Body of pancreas (tissue), 4 donors: ENCODE results near the gene AK4. TPM values are rescaled to one million over a fixed set of nuclear protein-coding genes. Genes with fewer than 3 reads are reported as not detected.
"Not testable (repeated sequence)": the region's sequence is repeated elsewhere in the genome, so short reads cannot be mapped to it uniquely, and the experiment has no call there.

ENCODE experiments used
- ATAC-seq: fragments of 150-250 bp; one replicate; pipeline ENCODE4 v1.9.1; 2016
- DNase-seq, 4 donors: peaks; one replicate each; pipeline ENCODE4 v3.0.0-alpha.2; 2019
- H3K27ac ChIP-seq, 4 donors: fragments of 200-600 bp; sonication (generic); 1 replicate in 3 of 4; 2 replicates in 1 of 4; pipeline versions ENCODE4 v1.5.1 to v1.6.1; 2016 to 2019; ENCODE audit warnings: mild to moderate bottlenecking in 1 of 4, mixed read lengths in 1 of 4, moderate library complexity in 1 of 4
- H3K27me3 ChIP-seq, 2 donors: fragments of 200-600 bp; sonication (generic); one replicate each; pipeline ENCODE4 v1.6.0; 2016; ENCODE audit warnings: mild to moderate bottlenecking in 1 of 2
- H3K36me3 ChIP-seq, 2 donors: fragments of 200-600 bp; sonication (generic); replicated peaks in 1 of 2; 2 replicates each; pipeline ENCODE4 v1.5.1; 2016; ENCODE audit warnings: low read depth in 2 of 2; ENCODE audit not compliant: insufficient read depth in 1 of 2
- H3K4me1 ChIP-seq: fragments of 200-600 bp; sonication (generic); one replicate; pipeline ENCODE4 v1.6.0; 2016
- H3K4me3 ChIP-seq, 2 donors: fragments of 200-600 bp; sonication (generic); 1 replicate in 1 of 2; 2 replicates in 1 of 2; pipeline ENCODE4 v1.5.1; 2016 to 2019
- H3K9me3 ChIP-seq, 3 donors: fragments of 200-600 bp; sonication (generic); 1 replicate in 2 of 3; 2 replicates in 1 of 3; pipeline ENCODE4 v1.5.1; 2016
- POLR2A ChIP-seq, 3 donors: fragments of 450-650 bp; IDR thresholded peaks; one replicate each; pipeline ENCODE4 v1.6.1; 2016; ENCODE audit warnings: antibody characterized with exemption in 3 of 3, mild to moderate bottlenecking in 2 of 3
- WGBS, 2 donors: methylation state at CpG; one replicate each; pipeline ENCODE4 v1.1.5; 2017; 5-methylcytosine and 5-hydroxymethylcytosine counted together
- intact Hi-C: fragments of 100-400 bp; cut with DNase I; formaldehyde crosslinking; loops from one replicate; pipeline ENCODE4 v1.15.1; 2023
- total RNA-seq, 2 donors: library from RNA; depleted of rRNA; stranded (reverse); fragments of >200 nt; gene quantifications; one replicate each; pipeline ENCODE4 v1.1.0, GENCODE V29; 2016
- TF ChIP-seq, protein P1 (sequence below), 7 experiments: fragments of 450-650 bp in 4 of 7; fragments of 200-600 bp in 3 of 7; sonication (generic) in 3 of 7; IDR thresholded peaks; one replicate each; pipeline ENCODE4 v1.5.1; 2016 to 2019; ENCODE audit warnings: antibody characterized with exemption in 7 of 7

The AK4 gene
- total RNA-seq, 2 donors from 2014 or later: 8.8 to 20.4 TPM

DNA sequence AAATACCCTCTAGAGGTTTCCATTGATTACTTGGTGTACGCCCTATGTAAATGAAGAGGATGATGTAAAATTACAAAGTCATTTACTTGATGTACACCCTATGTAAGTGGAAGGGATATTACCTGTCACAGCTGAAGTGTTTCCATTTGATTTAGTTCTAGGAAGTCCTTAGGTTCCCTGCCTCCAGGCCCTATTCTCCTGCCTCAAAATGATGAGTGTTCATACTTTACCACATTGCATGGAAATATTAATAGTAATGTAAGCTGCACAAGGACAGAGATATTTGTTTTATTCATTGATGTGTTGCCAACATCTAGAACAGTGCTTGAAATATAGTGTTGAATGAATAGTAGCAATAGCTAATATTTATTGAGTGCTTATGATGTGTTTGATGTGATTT lies 9.5 kb upstream of the AK4 start:
- Histone ChIP-seq H3K4me3 (no peak overlapping the region), H3K4me1 (no peaks in the 10 kb centered on the region), H3K9me3 (no peaks in the 10 kb centered on the region), H3K27ac (no peak overlapping the region), H3K36me3 (no peaks in the 10 kb centered on the region), H3K27me3 (no peaks in the 10 kb centered on the region)
- WGBS, 2 donors: 94 to 100% methylated on average over 1 of the region's 1 CpG
- ATAC-seq: no peak
- intact Hi-C loops: no loop called here
- DNase-seq: no peak
- TF ChIP-seq, protein P1, sequence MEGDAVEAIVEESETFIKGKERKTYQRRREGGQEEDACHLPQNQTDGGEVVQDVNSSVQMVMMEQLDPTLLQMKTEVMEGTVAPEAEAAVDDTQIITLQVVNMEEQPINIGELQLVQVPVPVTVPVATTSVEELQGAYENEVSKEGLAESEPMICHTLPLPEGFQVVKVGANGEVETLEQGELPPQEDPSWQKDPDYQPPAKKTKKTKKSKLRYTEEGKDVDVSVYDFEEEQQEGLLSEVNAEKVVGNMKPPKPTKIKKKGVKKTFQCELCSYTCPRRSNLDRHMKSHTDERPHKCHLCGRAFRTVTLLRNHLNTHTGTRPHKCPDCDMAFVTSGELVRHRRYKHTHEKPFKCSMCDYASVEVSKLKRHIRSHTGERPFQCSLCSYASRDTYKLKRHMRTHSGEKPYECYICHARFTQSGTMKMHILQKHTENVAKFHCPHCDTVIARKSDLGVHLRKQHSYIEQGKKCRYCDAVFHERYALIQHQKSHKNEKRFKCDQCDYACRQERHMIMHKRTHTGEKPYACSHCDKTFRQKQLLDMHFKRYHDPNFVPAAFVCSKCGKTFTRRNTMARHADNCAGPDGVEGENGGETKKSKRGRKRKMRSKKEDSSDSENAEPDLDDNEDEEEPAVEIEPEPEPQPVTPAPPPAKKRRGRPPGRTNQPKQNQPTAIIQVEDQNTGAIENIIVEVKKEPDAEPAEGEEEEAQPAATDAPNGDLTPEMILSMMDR (IDR thresholded peaks at IDR 0.05): no peak

DNA sequence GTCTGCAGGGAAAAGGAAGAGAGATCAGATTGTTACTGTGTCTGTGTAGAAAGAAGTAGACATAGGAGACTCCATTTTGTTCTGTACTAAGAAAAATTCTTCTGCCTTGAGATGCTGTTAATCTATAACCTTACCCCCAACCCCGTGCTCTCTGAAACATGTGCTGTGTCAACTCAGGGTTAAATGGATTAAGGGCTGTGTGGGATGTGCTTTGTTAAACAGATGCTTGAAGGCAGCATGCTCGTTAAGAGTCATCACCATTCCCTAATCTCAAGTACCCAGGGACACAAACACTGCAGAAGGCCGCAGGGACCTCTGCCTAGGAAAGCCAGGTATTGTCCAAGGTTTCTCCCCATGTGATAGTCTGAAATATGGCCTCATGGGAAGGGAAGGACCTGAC lies 8.2 kb upstream of the AK4 start:
- H3K27me3 ChIP-seq, H3K27ac ChIP-seq, H3K4me3 ChIP-seq, H3K4me1 ChIP-seq, intact Hi-C loops, ATAC-seq, DNase-seq, H3K36me3 ChIP-seq, H3K9me3 ChIP-seq: not testable (repeated sequence)
- WGBS, 2 donors: 73 to 80% methylated on average over 3 of the region's 3 CpGs

DNA sequence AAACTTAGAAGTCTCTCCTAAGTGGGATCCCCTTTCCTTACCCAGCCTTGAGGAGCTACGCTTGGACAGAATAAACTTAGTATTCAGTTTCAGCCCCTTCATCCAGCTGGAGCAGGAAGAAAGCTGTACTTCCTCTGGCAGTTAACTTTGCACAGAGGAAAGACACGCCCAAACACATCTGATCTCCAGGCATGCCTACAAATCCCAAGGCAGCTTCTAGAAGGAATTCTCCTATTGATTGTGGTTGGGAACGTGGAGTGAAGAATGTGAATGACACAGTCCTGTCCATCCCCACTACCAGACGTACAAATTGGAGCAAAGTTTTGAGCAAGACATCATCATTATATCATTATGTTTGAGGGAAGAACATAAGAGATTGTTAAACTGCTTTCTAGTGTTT lies 6.6 kb upstream of the AK4 start:
- no peak for ATAC-seq
- Histone ChIP-seq H3K27me3 (no peaks in the 10 kb centered on the region), H3K9me3 (no peaks in the 10 kb centered on the region), H3K36me3 (no peaks in the 10 kb centered on the region), H3K27ac (no peak overlapping the region), H3K4me3 (no peak overlapping the region), H3K4me1 (no peaks in the 10 kb centered on the region)
- WGBS, 2 donors: 66 to 73% methylated on average over 4 of the region's 4 CpGs
- TF ChIP-seq, protein P1 (IDR thresholded peaks at IDR 0.05): no peak
- TF ChIP-seq POLR2A (IDR thresholded peaks at IDR 0.05): no peak
- no peak for DNase-seq
- intact Hi-C loops: no loop called here

DNA sequence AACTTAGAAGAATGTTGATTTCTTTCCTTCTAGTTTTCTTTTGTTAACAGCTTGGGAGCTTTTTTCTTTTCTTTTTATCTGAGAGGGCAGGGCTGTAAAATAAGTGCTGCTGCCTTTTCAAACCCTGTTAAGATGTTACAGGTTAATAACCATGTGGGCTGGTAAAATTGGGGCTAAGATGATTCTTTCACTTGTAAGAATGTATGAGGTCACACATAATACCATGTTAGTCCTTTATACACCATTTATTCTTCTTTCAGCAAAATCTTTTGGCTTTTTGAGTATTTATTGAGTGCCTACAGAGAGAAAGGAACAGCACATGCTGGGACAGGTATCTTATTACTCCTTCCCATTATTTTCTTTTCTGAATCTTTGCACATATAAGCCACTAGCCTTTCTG lies 6.1 kb upstream of the AK4 start:
- peaks cover 4% of the 10 kb centered on the region for H3K4me1 ChIP-seq
- H3K36me3 ChIP-seq: no peaks in the 10 kb centered on the region
- intact Hi-C loops: no loop called here
- ATAC-seq (no peak), DNase-seq (no peak)
- H3K4me3 ChIP-seq: no peak overlapping the region
- no peak overlapping the region for H3K27ac ChIP-seq
- TF ChIP-seq POLR2A (IDR thresholded peaks at IDR 0.05): no peak
- TF ChIP-seq, protein P1 (IDR thresholded peaks at IDR 0.05): no peak
- H3K27me3 ChIP-seq: peaks cover 0 to 2% of the 10 kb centered on the region in 2 donors
- no peaks in the 10 kb centered on the region for H3K9me3 ChIP-seq

DNA sequence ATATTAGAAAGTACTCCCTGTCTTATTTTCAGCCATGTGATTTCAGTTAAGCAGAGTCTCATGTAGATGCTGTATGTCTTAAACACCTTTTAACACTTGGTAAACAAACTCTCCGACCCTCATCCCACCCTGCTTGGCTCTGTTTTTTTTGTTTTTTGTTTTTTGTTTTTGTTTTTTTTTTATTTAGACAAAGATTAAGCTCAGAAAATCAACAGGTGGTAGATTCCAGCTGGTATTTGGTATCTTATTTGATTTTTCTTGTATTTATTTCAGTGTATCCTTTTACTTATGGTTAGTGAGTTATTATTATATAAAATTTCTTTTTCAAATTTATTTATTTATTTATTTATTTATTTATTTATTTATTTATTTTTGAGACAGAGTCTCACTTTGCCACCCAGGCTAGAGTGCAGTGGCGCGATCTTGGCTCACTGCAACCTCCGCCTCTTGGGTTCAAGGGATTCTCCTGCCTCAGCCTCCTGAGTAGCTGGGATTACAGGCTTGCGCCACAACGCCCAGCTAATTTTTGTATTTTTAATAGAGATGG lies 4.8 kb upstream of the AK4 start:
- H3K4me3 ChIP-seq, DNase-seq, H3K36me3 ChIP-seq, intact Hi-C loops, ATAC-seq, H3K27me3 ChIP-seq, H3K9me3 ChIP-seq, H3K27ac ChIP-seq: not testable (repeated sequence)
- WGBS, 2 donors: 74 to 78% methylated on average over 6 of the region's 6 CpGs
- peaks cover 15% of the 10 kb centered on the region for H3K4me1 ChIP-seq

DNA sequence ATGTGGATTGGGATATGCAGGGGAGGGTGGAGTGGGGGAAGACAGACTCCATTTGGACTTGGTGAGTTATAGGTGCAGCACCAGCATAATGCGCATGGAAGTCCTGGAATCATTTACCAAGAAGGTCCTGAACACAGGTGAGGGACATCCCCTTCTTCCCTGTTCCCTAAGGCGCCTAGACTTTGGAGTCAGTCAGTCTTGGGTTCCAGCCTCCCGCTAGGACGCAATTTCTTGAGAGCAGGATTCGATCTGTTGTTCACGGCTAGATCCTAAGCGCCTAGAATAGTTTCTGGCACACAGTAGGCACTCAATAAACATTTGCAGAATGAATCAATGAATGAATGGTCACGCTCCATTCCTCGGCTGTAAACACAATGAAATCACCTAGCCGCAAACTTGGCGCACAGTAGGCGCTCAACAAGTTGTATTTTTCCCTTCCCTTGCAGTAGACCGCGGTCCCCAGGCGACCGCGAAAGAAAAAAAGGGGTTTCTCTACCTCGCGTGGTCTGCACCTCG lies 1.0 kb upstream of the AK4 start:
- H3K4me1 ChIP-seq: peaks cover 26% of the 10 kb centered on the region
- no peak overlapping the region for H3K27ac ChIP-seq
- 7 to 8% methylated on average over 19 to 20 of the region's 20 CpGs for WGBS, 2 donors
- no peak for TF ChIP-seq POLR2A (IDR thresholded peaks at IDR 0.05)
- TF ChIP-seq, protein P1 (IDR thresholded peaks at IDR 0.05): no peak
- peaks cover 0 to 6% of the 10 kb centered on the region in 2 donors for H3K27me3 ChIP-seq
- ATAC-seq: no peak
- no peaks in the 10 kb centered on the region for H3K36me3 ChIP-seq
- no peak for DNase-seq
- peak overlapping the region; percentile 0 to 58 for H3K4me3 ChIP-seq
- H3K9me3 ChIP-seq: no peaks in the 10 kb centered on the region
- intact Hi-C loops: no loop called here
